SK-N-SH treated with all-trans-retinoic acid at 6 μM for 48 hours (cell line): Measurements from ENCODE around the gene ZDHHC5.

Source experiments
- ATAC-seq: fragments of 200-7000 bp; cut with Tn5 transposase; 3 replicates; pipeline ENCODE4 v1.9.1; 2020; ENCODE audit warnings: mild to moderate bottlenecking, moderate library complexity
- ARNTL ChIP-seq: fragments of 450-650 bp; formaldehyde crosslinking; IDR thresholded peaks from 2 replicates; pipeline ENCODE4 v1.5.0; 2020; ENCODE audit warnings: low read depth, mild to moderate bottlenecking, moderate library complexity, borderline replicate concordance
- BACH2 ChIP-seq: fragments of 250-450 bp; sonication (Bioruptor Pico); IDR thresholded peaks from 2 replicates; pipeline ENCODE4 v1.9.0; 2021; ENCODE audit warnings: mild to moderate bottlenecking, borderline replicate concordance
- CSDC2 ChIP-seq: fragments of 250-450 bp; sonication (Bioruptor Pico); IDR thresholded peaks from 2 replicates; pipeline ENCODE4 v1.5.0; 2020; ENCODE audit warnings: mild to moderate bottlenecking, moderate library complexity
- ESRRG ChIP-seq: fragments of 250-450 bp; sonication (Bioruptor Pico); IDR thresholded peaks from 2 replicates; pipeline ENCODE4 v1.6.1; 2021; ENCODE audit warnings: mild to moderate bottlenecking
- GLIS3 ChIP-seq: fragments of 250-450 bp; sonication (Bioruptor Pico); IDR thresholded peaks from 2 replicates; pipeline ENCODE4 v1.5.0; 2020; ENCODE audit warnings: mild to moderate bottlenecking, moderate library complexity
- ISL1 ChIP-seq: fragments of 250-450 bp; sonication (Bioruptor Pico); IDR thresholded peaks from 2 replicates; pipeline ENCODE4 v2.1.2; 2022; ENCODE audit warnings: mild to moderate bottlenecking, moderate library complexity
- OSR1 ChIP-seq: fragments of 250-450 bp; sonication (Bioruptor Pico); IDR thresholded peaks from 2 replicates; pipeline ENCODE4 v1.8.0; 2022; ENCODE audit warnings: moderate library complexity, mild to moderate bottlenecking, inconsistent platforms
- RARB ChIP-seq: fragments of 250-450 bp; sonication (Bioruptor Pico); IDR thresholded peaks from 2 replicates; pipeline ENCODE4 v1.8.0; 2021; ENCODE audit warnings: mild to moderate bottlenecking, moderate library complexity
- SNAI2 ChIP-seq: fragments of 250-450 bp; sonication (Bioruptor Pico); IDR thresholded peaks from 2 replicates; pipeline ENCODE4 v1.5.0; 2020; ENCODE audit warnings: mild to moderate bottlenecking, moderate library complexity
- TCF4 ChIP-seq: fragments of 250-450 bp; sonication (Bioruptor Pico); IDR thresholded peaks from 2 replicates; pipeline ENCODE4 v1.8.0; 2021; ENCODE audit warnings: mild to moderate bottlenecking, moderate library complexity, borderline replicate concordance
- TOX ChIP-seq: fragments of 250-450 bp; sonication (Bioruptor Pico); IDR thresholded peaks from 2 replicates; pipeline ENCODE4 v1.8.0; 2021; ENCODE audit warnings: mild to moderate bottlenecking, moderate library complexity, borderline replicate concordance
- ZC3H10 ChIP-seq: fragments of 250-450 bp; sonication (Bioruptor Pico); IDR thresholded peaks from 2 replicates; pipeline ENCODE4 v1.5.1; 2021; ENCODE audit warnings: mild to moderate bottlenecking, moderate library complexity
- ZFP3 ChIP-seq: fragments of 250-450 bp; sonication (Bioruptor Pico); IDR thresholded peaks from 2 replicates; pipeline ENCODE4 v1.5.0; 2020; ENCODE audit warnings: mild to moderate bottlenecking, moderate library complexity
- ZFP30 ChIP-seq: fragments of 450-650 bp; formaldehyde crosslinking; IDR thresholded peaks from 2 replicates; pipeline ENCODE4 v1.5.0; 2022; ENCODE audit warnings: mild to moderate bottlenecking, moderate library complexity
- ZNF565 ChIP-seq: fragments of 450-650 bp; formaldehyde crosslinking; conservative IDR thresholded peaks from 2 replicates; pipeline ENCODE4 v1.5.0; 2020; ENCODE audit warnings: low read depth, mild to moderate bottlenecking, moderate library complexity
- ZNF70 ChIP-seq: fragments of 450-650 bp; formaldehyde crosslinking; IDR thresholded peaks from 2 replicates; pipeline ENCODE4 v1.5.0; 2020; ENCODE audit warnings: mild to moderate bottlenecking, moderate library complexity
- ZNF8 ChIP-seq: fragments of 450-650 bp; formaldehyde crosslinking; IDR thresholded peaks from 2 replicates; pipeline ENCODE4 v1.5.0; 2020; ENCODE audit warnings: mild to moderate bottlenecking, moderate library complexity
- TF ChIP-seq, protein P1 (sequence below): fragments of 250-450 bp; sonication (Bioruptor Pico); IDR thresholded peaks from 2 replicates; pipeline ENCODE4 v1.5.1; 2021; ENCODE audit warnings: mild to moderate bottlenecking, moderate library complexity
- TF ChIP-seq, protein P2 (sequence below): fragments of 250-450 bp; sonication (Bioruptor Pico); IDR thresholded peaks from 2 replicates; pipeline ENCODE4 v1.5.0; 2020; ENCODE audit warnings: mild to moderate bottlenecking, moderate library complexity
- TF ChIP-seq, protein P3 (sequence below): fragments of 250-450 bp; sonication (Bioruptor Pico); IDR thresholded peaks from 2 replicates; pipeline ENCODE4 v1.8.0; 2020; ENCODE audit warnings: mild to moderate bottlenecking, moderate library complexity, borderline replicate concordance
- TF ChIP-seq, protein P4 (sequence below): fragments of 250-450 bp; sonication (Bioruptor Pico); IDR thresholded peaks from 2 replicates; pipeline ENCODE4 v1.8.0; 2021; ENCODE audit warnings: low read depth, mild to moderate bottlenecking, moderate library complexity, borderline replicate concordance

ZDHHC5 gene

DNA sequence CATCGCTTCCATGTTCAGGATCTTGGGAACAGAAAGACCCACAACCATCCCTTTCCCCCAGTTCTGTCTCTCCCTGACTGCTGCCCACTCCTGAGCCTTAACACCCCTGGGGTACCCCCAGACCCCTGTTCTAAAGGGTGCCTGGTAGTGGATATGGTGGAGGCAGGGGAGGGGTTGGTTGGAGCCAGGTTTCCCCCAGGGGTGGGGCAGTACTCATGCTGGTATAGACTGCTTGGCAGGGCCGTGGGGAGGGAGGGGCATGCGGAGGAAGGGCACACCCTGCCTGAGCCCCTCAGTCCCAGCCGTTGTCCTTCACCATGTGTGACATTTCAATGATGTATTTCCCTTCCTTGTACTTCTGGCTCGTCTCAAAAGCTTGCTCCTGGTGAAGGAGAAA, 22.2 kb upstream of the ZDHHC5 start (continued):
- TF ChIP-seq, protein P1, sequence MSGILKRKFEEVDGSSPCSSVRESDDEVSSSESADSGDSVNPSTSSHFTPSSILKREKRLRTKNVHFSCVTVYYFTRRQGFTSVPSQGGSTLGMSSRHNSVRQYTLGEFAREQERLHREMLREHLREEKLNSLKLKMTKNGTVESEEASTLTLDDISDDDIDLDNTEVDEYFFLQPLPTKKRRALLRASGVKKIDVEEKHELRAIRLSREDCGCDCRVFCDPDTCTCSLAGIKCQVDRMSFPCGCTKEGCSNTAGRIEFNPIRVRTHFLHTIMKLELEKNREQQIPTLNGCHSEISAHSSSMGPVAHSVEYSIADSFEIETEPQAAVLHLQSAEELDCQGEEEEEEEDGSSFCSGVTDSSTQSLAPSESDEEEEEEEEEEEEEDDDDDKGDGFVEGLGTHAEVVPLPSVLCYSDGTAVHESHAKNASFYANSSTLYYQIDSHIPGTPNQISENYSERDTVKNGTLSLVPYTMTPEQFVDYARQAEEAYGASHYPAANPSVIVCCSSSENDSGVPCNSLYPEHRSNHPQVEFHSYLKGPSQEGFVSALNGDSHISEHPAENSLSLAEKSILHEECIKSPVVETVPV (CRISPR knock-in tag), result no peak
- TF ChIP-seq ZFP3 (CRISPR knock-in tag), result no peak
- TF ChIP-seq, all 23 proteins: peak for 0

DNA sequence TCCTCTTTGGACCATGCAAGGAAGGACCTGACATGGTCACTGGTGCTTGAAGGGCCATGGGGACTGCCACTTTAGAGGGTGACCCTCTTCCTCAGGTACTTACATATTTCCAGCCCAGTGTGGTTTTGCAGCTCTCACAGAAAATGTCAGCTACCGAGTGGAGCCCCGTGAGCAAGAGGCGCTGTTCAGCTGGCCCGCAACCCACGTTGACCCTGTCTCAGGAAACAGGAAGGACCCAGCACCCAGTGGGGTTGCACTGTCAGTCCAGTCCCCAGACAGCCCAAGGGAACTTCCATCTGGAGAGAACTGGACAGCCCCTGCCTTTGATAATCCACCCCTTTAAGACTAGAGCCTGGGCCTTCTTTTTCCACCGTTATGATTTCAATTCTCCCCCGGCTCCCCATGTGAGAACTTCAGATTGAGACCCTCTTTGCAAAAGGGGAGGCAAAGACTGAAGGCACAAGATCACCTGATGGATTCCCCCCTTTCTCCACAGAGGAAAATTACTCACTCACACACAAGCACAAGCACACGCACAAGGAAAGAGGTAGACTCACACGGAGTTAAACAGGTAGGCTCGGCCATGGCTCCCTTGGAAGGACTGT, 21.6 kb upstream of the ZDHHC5 start:
- ATAC-seq, result no peak
- TF ChIP-seq SNAI2 (CRISPR knock-in tag) (no peak), BACH2 (CRISPR knock-in tag) (no peak), ISL1 (no peak), RARB (CRISPR knock-in tag) (no peak), GLIS3 (no peak), TCF4 (CRISPR knock-in tag) (no peak), OSR1 (CRISPR knock-in tag) (no peak), ZNF565 (CRISPR knock-in tag) (no peak), ZFP30 (CRISPR knock-in tag) (no peak), CSDC2 (CRISPR knock-in tag) (no peak), ZC3H10 (no peak), TOX (no peak), ESRRG (CRISPR knock-in tag) (no peak), ZNF8 (CRISPR knock-in tag) (no peak), ARNTL (CRISPR knock-in tag) (no peak), ZNF70 (CRISPR knock-in tag) (no peak)
- TF ChIP-seq, protein P2, sequence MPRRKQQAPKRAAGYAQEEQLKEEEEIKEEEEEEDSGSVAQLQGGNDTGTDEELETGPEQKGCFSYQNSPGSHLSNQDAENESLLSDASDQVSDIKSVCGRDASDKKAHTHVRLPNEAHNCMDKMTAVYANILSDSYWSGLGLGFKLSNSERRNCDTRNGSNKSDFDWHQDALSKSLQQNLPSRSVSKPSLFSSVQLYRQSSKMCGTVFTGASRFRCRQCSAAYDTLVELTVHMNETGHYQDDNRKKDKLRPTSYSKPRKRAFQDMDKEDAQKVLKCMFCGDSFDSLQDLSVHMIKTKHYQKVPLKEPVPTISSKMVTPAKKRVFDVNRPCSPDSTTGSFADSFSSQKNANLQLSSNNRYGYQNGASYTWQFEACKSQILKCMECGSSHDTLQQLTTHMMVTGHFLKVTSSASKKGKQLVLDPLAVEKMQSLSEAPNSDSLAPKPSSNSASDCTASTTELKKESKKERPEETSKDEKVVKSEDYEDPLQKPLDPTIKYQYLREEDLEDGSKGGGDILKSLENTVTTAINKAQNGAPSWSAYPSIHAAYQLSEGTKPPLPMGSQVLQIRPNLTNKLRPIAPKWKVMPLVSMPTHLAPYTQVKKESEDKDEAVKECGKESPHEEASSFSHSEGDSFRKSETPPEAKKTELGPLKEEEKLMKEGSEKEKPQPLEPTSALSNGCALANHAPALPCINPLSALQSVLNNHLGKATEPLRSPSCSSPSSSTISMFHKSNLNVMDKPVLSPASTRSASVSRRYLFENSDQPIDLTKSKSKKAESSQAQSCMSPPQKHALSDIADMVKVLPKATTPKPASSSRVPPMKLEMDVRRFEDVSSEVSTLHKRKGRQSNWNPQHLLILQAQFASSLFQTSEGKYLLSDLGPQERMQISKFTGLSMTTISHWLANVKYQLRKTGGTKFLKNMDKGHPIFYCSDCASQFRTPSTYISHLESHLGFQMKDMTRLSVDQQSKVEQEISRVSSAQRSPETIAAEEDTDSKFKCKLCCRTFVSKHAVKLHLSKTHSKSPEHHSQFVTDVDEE, result no peak
- TF ChIP-seq, protein P3, sequence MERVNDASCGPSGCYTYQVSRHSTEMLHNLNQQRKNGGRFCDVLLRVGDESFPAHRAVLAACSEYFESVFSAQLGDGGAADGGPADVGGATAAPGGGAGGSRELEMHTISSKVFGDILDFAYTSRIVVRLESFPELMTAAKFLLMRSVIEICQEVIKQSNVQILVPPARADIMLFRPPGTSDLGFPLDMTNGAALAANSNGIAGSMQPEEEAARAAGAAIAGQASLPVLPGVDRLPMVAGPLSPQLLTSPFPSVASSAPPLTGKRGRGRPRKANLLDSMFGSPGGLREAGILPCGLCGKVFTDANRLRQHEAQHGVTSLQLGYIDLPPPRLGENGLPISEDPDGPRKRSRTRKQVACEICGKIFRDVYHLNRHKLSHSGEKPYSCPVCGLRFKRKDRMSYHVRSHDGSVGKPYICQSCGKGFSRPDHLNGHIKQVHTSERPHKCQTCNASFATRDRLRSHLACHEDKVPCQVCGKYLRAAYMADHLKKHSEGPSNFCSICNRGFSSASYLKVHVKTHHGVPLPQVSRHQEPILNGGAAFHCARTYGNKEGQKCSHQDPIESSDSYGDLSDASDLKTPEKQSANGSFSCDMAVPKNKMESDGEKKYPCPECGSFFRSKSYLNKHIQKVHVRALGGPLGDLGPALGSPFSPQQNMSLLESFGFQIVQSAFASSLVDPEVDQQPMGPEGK, result no peak
- TF ChIP-seq, protein P4, sequence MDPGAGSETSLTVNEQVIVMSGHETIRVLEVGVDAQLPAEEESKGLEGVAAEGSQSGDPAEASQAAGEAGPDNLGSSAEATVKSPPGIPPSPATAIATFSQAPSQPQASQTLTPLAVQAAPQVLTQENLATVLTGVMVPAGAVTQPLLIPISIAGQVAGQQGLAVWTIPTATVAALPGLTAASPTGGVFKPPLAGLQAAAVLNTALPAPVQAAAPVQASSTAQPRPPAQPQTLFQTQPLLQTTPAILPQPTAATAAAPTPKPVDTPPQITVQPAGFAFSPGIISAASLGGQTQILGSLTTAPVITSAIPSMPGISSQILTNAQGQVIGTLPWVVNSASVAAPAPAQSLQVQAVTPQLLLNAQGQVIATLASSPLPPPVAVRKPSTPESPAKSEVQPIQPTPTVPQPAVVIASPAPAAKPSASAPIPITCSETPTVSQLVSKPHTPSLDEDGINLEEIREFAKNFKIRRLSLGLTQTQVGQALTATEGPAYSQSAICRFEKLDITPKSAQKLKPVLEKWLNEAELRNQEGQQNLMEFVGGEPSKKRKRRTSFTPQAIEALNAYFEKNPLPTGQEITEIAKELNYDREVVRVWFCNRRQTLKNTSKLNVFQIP (CRISPR knock-in tag), result no peak
- TF ChIP-seq, protein P1 (CRISPR knock-in tag), result no peak
- TF ChIP-seq, all 23 proteins: peak for 0

DNA sequence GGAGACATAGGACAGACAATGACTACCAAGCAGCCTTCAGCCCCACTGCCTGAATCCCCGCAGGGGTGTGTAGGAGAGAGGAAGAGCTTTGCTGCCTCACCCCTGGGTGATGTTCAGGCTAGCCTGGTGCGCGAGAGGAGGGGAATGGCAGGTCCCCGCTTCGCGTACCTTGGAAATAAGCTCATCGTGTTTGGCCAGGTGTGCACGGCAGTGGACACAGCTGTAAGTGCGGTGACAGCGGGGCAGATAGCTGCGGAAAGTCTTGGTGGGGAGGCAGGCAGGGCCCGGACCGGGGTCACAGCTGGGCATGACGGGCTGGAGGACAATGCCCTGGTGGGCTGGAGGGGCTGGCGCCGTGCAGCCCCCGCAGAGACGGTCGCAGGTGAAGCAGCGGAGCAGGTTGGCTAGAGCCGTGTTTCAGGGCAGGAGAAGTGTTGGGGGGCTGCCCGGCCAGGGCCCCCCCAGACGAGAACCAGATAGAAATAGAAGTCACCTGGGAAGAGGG, 21.1 kb upstream of the ZDHHC5 start:
- no peak for ATAC-seq
- TF ChIP-seq, protein P2, result no peak
- no peak for TF ChIP-seq ZNF8 (CRISPR knock-in tag)
- TF ChIP-seq ZFP30 (CRISPR knock-in tag), result no peak
- TF ChIP-seq ZFP3 (CRISPR knock-in tag), result no peak
- TF ChIP-seq CSDC2 (CRISPR knock-in tag), result no peak
- no peak for TF ChIP-seq OSR1 (CRISPR knock-in tag)
- TF ChIP-seq, protein P1 (CRISPR knock-in tag), result no peak
- no peak for TF ChIP-seq ZNF565 (CRISPR knock-in tag)
- no peak for TF ChIP-seq BACH2 (CRISPR knock-in tag)
- TF ChIP-seq, protein P3, result no peak
- TF ChIP-seq TCF4 (CRISPR knock-in tag), result no peak
- TF ChIP-seq ZNF70 (CRISPR knock-in tag), result no peak
